Right lobe of liver (tissue), 6 donors: ENCODE results near the gene FLCN. TPM values are rescaled to one million over a fixed set of nuclear protein-coding genes. Genes with fewer than 3 reads are reported as not detected.

ENCODE experiments used
- ATAC-seq, 4 donors: fragments of 200-7000 bp; cut with Tn5 transposase; one replicate each; pipeline ENCODE4 v1.9.1; 2020; ENCODE audit warnings: mild to moderate bottlenecking in 4 of 4, moderate library complexity in 4 of 4
- DNase-seq, 3 donors: peaks; one replicate each; pipeline ENCODE4 v3.0.0-alpha.2; 2020
- H3K27ac ChIP-seq, 3 donors: fragments of 200-600 bp; one replicate each; pipeline ENCODE4 v1.8.0; 2022
- H3K27me3 ChIP-seq, 2 donors: fragments of 200-600 bp; one replicate each; pipeline ENCODE4 v1.8.0; 2022
- H3K36me3 ChIP-seq, 4 donors: fragments of 200-600 bp; sonication (generic) in 1 of 4; one replicate each; pipeline versions ENCODE4 v1.5.1 to v1.8.0; 2017 to 2022; ENCODE audit warnings: control low read depth in 1 of 4
- H3K4me1 ChIP-seq, 4 donors: fragments of 200-600 bp; sonication (generic) in 1 of 4; one replicate each; pipeline versions ENCODE4 v1.5.1 to v1.8.0; 2017 to 2022; ENCODE audit warnings: control low read depth in 1 of 4
- H3K4me3 ChIP-seq, 3 donors: fragments of 200-600 bp; one replicate each; pipeline ENCODE4 v1.8.0; 2022
- H3K9me3 ChIP-seq, 4 donors: fragments of 200-600 bp; sonication (generic) in 1 of 4; one replicate each; pipeline versions ENCODE4 v1.5.1 to v1.8.0; 2017 to 2022; ENCODE audit warnings: control low read depth in 1 of 4
- POLR2A ChIP-seq: fragments of 450-650 bp; IDR thresholded peaks from one replicate; pipeline ENCODE4 v1.6.1; 2017; ENCODE audit warnings: antibody characterized with exemption, mild to moderate bottlenecking
- WGBS: methylation state at CpG from one replicate; pipeline ENCODE4 v1.1.6; 2018; ENCODE audit warnings: low coverage, low lambda C conversion rate; ENCODE audit not compliant: insufficient coverage; ENCODE audit errors: missing lambda C conversion rate; 5-methylcytosine and 5-hydroxymethylcytosine counted together
- intact Hi-C, 2 donors: fragments of 100-400 bp; cut with DNase I; formaldehyde crosslinking; loops; one replicate each; pipeline versions ENCODE4 v1.11.2 to v1.14.1; 2022
- total RNA-seq, 6 experiments: library from RNA; depleted of rRNA in 2 of 6; stranded (reverse); fragments of >200 nt in 2 of 6; fragmentation: NEBNext Ultra II Directional in 3 of 6; extraction: Animal tissue kit (Norgen Biotek cat#: 25700) in 3 of 6; gene quantifications; one replicate each; pipeline versions ENCODE4 v1.1.0 to v1.2.4, GENCODE V29; 2016 to 2023
- TF ChIP-seq, protein P1 (sequence below), 4 donors: fragments of 200-600 bp in 3 of 4; fragments of 450-650 bp in 1 of 4; IDR thresholded peaks; one replicate each; pipeline versions ENCODE4 v1.5.1 to v1.8.0; 2016 to 2022; ENCODE audit warnings: antibody characterized with exemption in 4 of 4, mild to moderate bottlenecking in 2 of 4
- donor health status: DM: no; HTN: yes; CAD: no.
- donor health status: DM: no; HTN: no; CAD: no.
- donor health status: DM: no; HTN: no; CAD: no.
- donor health status: DM: no; HTN: yes; CAD: no.
- donor health status: DM: no; HTN: yes; CAD: no.

Gene FLCN
- total RNA-seq, 6 experiments from 2014 or later: 25.4 to 44.3 (median 35.9) TPM

DNA sequence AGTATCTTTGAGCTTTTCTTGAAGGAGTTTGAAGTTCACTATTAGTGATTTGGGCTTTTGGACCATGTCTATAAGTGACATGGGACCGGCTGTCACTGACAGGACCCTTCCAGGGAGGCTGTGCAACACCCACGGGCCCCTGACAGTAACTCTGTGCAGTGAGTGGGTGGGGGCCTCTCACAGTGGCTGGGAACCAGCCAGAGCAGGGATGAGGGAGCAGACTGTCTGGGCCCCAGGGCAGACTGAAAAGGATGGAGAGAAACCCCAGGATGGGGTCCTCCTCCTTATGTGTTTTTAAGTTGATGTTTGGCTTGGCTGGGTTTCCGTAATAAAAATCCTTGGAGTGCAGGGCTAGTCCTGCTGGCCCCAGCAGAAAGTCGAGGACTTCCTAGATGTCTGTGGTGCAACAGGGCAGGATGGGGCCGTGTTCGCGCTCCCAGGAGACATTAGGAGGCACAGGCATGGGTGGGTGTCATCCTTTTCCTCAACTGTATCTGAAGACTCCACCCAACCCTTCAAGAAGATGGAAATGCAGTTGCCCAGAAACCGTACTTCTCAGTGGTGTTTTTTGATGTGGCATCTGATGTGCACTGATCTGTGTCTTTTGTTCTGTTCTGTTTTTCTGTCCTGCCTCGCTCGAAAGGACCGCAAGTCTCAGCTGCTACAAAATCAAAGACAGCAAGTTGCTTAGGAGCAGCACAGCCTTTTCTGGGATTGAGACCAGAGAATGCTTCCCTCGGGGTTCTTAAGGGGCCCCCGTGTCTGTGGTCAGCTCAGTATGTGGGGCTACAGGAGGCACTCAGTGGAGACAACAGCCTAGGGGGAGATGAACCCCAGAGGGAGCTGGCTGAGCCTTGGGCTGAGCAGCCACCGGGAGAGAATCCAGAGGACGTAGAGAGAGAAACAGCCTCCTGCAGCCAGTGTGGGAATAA, 55.0 kb downstream of the FLCN start:
- DNase-seq (no peak), ATAC-seq (no peak)
- TF ChIP-seq, protein P1, sequence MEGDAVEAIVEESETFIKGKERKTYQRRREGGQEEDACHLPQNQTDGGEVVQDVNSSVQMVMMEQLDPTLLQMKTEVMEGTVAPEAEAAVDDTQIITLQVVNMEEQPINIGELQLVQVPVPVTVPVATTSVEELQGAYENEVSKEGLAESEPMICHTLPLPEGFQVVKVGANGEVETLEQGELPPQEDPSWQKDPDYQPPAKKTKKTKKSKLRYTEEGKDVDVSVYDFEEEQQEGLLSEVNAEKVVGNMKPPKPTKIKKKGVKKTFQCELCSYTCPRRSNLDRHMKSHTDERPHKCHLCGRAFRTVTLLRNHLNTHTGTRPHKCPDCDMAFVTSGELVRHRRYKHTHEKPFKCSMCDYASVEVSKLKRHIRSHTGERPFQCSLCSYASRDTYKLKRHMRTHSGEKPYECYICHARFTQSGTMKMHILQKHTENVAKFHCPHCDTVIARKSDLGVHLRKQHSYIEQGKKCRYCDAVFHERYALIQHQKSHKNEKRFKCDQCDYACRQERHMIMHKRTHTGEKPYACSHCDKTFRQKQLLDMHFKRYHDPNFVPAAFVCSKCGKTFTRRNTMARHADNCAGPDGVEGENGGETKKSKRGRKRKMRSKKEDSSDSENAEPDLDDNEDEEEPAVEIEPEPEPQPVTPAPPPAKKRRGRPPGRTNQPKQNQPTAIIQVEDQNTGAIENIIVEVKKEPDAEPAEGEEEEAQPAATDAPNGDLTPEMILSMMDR (IDR thresholded peaks at IDR 0.05): no peak
- TF ChIP-seq POLR2A: no peak
- Histone ChIP-seq H3K36me3 (peaks cover 0 to 66% (median 19%) of the 10 kb centered on the region in 4 donors), H3K27ac (no peak overlapping the region), H3K9me3 (no peaks in the 10 kb centered on the region), H3K4me3 (no peak overlapping the region), H3K4me1 (no peaks in the 10 kb centered on the region), H3K27me3 (no peaks in the 10 kb centered on the region)
- intact Hi-C loops: no loop called here
- WGBS: 76% methylated on average over 11 of the region's 15 CpGs

DNA sequence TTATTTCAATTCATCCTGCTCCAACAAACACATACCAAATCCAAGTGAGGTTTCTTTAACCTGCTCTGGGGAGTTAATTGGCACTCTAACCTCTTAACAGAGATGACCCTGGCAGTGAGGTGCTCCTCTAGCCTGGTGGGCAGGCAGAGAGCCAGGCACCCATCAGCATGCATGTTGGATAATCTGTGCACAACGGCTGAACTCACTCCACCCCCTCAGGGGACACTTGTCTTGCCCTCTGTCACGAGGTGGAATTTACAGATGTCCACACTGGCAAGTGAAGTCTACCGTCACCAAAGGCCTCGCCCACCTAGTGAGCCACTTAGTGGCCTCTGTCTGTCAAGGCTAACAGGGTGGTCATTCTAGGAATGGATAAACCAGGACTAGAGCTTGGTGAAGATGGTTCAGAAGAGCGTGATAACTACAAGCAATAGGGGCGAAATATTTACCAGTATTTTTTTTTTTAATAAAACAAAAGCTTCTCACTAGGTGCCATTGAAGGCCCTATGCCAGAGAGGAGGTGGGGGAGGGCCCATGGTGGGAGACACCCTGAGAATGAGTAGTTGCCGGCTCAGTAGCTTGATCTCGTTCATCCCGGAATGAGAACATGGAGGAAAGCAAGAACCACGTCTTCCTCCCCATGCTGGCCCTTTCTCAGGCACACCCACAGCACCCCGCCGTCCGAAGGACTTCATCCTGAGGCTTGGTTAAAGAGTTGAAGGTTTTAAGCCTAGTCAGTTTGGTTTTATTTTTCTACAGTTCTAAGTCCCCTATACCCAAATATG, 56.0 kb downstream of the FLCN start:
- Histone ChIP-seq H3K4me1 (no peaks in the 10 kb centered on the region), H3K27me3 (no peaks in the 10 kb centered on the region), H3K4me3 (no peak overlapping the region), H3K36me3 (peaks cover 0 to 76% (median 25%) of the 10 kb centered on the region in 4 donors), H3K27ac (no peak overlapping the region), H3K9me3 (no peaks in the 10 kb centered on the region)
- WGBS: 86% methylated on average over 10 of the region's 13 CpGs
- DNase-seq: no peak
- TF ChIP-seq POLR2A: no peak
- intact Hi-C loops: no loop called here
- ATAC-seq: no peak

DNA sequence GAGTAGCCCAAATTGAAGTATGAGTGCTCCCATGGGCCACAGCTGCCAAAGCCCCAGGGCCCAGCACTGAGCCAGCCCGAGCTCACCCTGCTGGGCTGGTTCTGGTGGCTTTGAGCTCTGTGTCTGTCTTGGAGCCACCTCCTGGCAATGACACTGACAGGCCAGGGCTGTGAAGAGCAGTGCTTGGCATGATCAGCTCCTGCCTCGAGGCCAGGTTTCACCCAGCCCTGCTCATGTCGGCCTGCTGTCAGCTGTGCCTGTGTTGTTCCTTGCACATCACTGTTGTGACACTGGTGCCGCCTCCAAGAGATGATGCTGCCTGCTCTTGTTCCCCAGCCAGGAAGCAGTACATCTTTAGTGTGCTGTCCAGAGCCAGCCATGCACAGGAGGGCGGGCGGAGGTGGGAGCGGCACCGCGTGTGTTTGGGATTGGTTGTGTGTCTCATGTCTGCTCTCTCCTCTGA, 56.8 kb downstream of the FLCN start:
- TF ChIP-seq, protein P1 (IDR thresholded peaks at IDR 0.05): no peak
- no peak for TF ChIP-seq POLR2A
- no peak for ATAC-seq
- no peak overlapping the region for H3K27ac ChIP-seq

DNA sequence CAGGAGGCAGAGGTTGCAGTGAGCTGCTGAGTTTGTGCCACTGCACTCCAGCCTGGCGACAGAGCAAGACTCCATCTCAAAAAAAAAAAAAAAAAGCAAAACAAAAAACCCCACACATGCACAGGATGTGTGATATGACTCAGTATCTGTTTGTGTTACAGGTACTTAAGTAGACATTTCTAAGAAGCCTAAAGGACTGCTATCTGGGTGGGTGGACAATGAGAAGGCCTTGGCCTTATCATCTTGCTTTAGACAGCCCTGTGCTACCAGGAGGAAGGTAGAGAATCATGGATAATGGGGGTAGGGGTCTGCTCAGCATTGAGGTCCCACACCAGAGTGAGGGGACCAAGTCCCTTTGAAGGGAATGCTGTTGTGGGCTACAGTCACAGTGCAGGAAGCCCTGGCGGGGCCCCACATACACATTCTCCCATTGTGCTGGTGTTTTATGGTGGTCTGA, 57.6 kb downstream of the FLCN start:
- WGBS: 100% methylated on average over 2 of the region's 2 CpGs
- Histone ChIP-seq H3K4me3 (no peak overlapping the region), H3K27ac (no peak overlapping the region), H3K27me3 (no peaks in the 10 kb centered on the region), H3K4me1 (no peaks in the 10 kb centered on the region), H3K9me3 (no peaks in the 10 kb centered on the region), H3K36me3 (peaks cover 0 to 85% (median 32%) of the 10 kb centered on the region in 4 donors)
- intact Hi-C loops: no loop called here
- DNase-seq: no peak
- TF ChIP-seq POLR2A: no peak
- TF ChIP-seq, protein P1 (IDR thresholded peaks at IDR 0.05): no peak
- ATAC-seq: no peak

More for the DNA sequence above, 56.8 kb downstream of the FLCN start:
- Histone ChIP-seq H3K36me3 (peaks cover 0 to 84% (median 30%) of the 10 kb centered on the region in 4 donors), H3K27me3 (no peaks in the 10 kb centered on the region), H3K4me3 (no peak overlapping the region), H3K4me1 (no peaks in the 10 kb centered on the region), H3K9me3 (no peaks in the 10 kb centered on the region)
- intact Hi-C loops: no loop called here
- no peak for DNase-seq
- 80% methylated on average over 1 of the region's 9 CpGs for WGBS
